ENCODE results near the gene LIFR. TPM values are rescaled to one million over a fixed set of nuclear protein-coding genes. Genes with fewer than 3 reads are reported as not detected.

The LIFR gene
- polyA plus RNA-seq, 1 of the 3 experiments (the other 2 are of a cell fraction) = 3.8 TPM

- H3K9me3 ChIP-seq = no peaks in the 10 kb centered on the region
- WGBS (ENCODE audit: low lambda C conversion rate) = 94% methylated on average over 6 of the region's 6 CpGs
- peaks cover 10 to 22% of the 10 kb centered on the region in 2 experiments for H3K36me3 ChIP-seq (replicated peaks in 1 of 2; ENCODE audit: control insufficient read depth in 1 of 2, insufficient read depth in 2 of 2, low read length in 1 of 2)
- H3F3A ChIP-seq (replicated peaks; ENCODE audit: insufficient read depth) = no peaks in the 10 kb centered on the region
- no peak overlapping the region for H3K4me2 ChIP-seq
- no peak overlapping the region for H2AFZ ChIP-seq (ENCODE audit: low read depth)
- no peaks in the 10 kb centered on the region for H3K27me3 ChIP-seq (ENCODE audit: insufficient read depth)
- ChIA-PET CTCF (interaction anchor here (1.4 kb wide), 1 partner anchor 11 kb away, joined by 3 read pairs; no protein-coding TSS in a partner anchor), POLR2A (no interaction called here)
- H4K20me1 ChIP-seq (ENCODE audit: insufficient read depth) = no peaks in the 10 kb centered on the region
- H3K4me3 ChIP-seq (ENCODE audit: low read depth in 2 of 2, low read length in 1 of 2) = no peak overlapping the region
- TF ChIP-seq EP300 (IDR thresholded peaks at IDR 0.05; ENCODE audit: borderline replicate concordance in 1 of 2, low read depth in 1 of 2, low read length in 1 of 2) = no peak
- TF ChIP-seq USF2 (IDR thresholded peaks at IDR 0.05; ENCODE audit: borderline replicate concordance, low read depth, low read length) = no peak
- TF ChIP-seq CHD2 (IDR thresholded peaks at IDR 0.05; ENCODE audit: low read length, partially characterized antibody) = no peak
- no peak for TF ChIP-seq NFIC (IDR thresholded peaks at IDR 0.05; ENCODE audit: borderline replicate concordance)
- no peak for TF ChIP-seq MEF2A (IDR thresholded peaks at IDR 0.05; ENCODE audit: borderline replicate concordance, low read depth)
- TF ChIP-seq RFX5 (IDR thresholded peaks at IDR 0.05; ENCODE audit: low read length) = no peak
- no peak for TF ChIP-seq PBX3 (IDR thresholded peaks at IDR 0.05)
- no peaks in the 10 kb centered on the region for H3K79me2 ChIP-seq (ENCODE audit: insufficient read depth)
- H3K9me2 ChIP-seq = no peaks in the 10 kb centered on the region
- no peak overlapping the region for H3K9ac ChIP-seq
- DNase-seq = no peak
- H3K4me1 ChIP-seq (ENCODE audit: control insufficient read depth in 1 of 2, insufficient read depth in 2 of 2, low read depth in 1 of 2, low read length in 1 of 2) = no peaks in the 10 kb centered on the region
- H3K27ac ChIP-seq (ENCODE audit: low read depth in 2 of 2, low read length in 1 of 2) = no peak overlapping the region
Observed at GRCh38 chr5:38494175-38494574, 62.3 kb downstream of the LIFR start.

GRCh38 chr5:38483805-38484398, 72.5 kb downstream of the LIFR start:
- ChIA-PET CTCF (interaction anchor here (0.7 to 1.1 kb wide), 2 partner anchors 11 to 42 kb away, joined by 3 to 7 read pairs; no protein-coding TSS in a partner anchor), POLR2A (no interaction called here)
- H3K27me3 ChIP-seq (ENCODE audit: insufficient read depth) = no peaks in the 10 kb centered on the region
- H3K4me2 ChIP-seq = no peak overlapping the region
- H3K79me2 ChIP-seq (ENCODE audit: insufficient read depth) = no peaks in the 10 kb centered on the region
- TF ChIP-seq REST (IDR thresholded peaks at IDR 0.05; ENCODE audit: low read depth, low read length) (no peak), TAF1 (IDR thresholded peaks at IDR 0.05; ENCODE audit: borderline replicate concordance, low read depth, low read length) (no peak), TCF12 (IDR thresholded peaks at IDR 0.05) (no peak), GATA2 (CRISPR knock-in tag; IDR thresholded peaks at IDR 0.05) (no peak), TEAD4 (IDR thresholded peaks at IDR 0.05; ENCODE audit: borderline replicate concordance, insufficient read depth) (no peak), RAD21 (IDR thresholded peaks at IDR 0.05; ENCODE audit: low read length) (no peak), CTCF (IDR thresholded peaks at IDR 0.05) (no peak), EZH2phosphoT487 (IDR thresholded peaks at IDR 0.05; ENCODE audit: borderline replicate concordance, low read depth) (no peak), FOSL2 (IDR thresholded peaks at IDR 0.05; ENCODE audit: borderline replicate concordance, low read depth) (no peak), GABPA (IDR thresholded peaks at IDR 0.05; ENCODE audit: low read depth) (no peak), EP300 (IDR thresholded peaks at IDR 0.05; ENCODE audit: borderline replicate concordance in 1 of 2, low read depth in 1 of 2, low read length in 1 of 2) (no peak)
- no peak overlapping the region for H2AFZ ChIP-seq (ENCODE audit: low read depth)
- no peak overlapping the region for H3K4me3 ChIP-seq (ENCODE audit: low read depth in 2 of 2, low read length in 1 of 2)
- H3F3A ChIP-seq (replicated peaks; ENCODE audit: insufficient read depth) = no peaks in the 10 kb centered on the region
- no peak for DNase-seq
- H3K36me3 ChIP-seq (replicated peaks in 1 of 2; ENCODE audit: control insufficient read depth in 1 of 2, insufficient read depth in 2 of 2, low read length in 1 of 2) = peaks cover 0 to 32% of the 10 kb centered on the region in 2 experiments
- no peak overlapping the region for H3K9ac ChIP-seq
- no peaks in the 10 kb centered on the region for H3K9me3 ChIP-seq
- H3K4me1 ChIP-seq (ENCODE audit: control insufficient read depth in 1 of 2, insufficient read depth in 2 of 2, low read depth in 1 of 2, low read length in 1 of 2) = peaks cover 0 to 6% of the 10 kb centered on the region in 2 experiments; a peak in 1 of 4 replicates
- no peak overlapping the region for H3K27ac ChIP-seq (ENCODE audit: low read depth in 2 of 2, low read length in 1 of 2)
- no peaks in the 10 kb centered on the region for H4K20me1 ChIP-seq (ENCODE audit: insufficient read depth)
- no peaks in the 10 kb centered on the region for H3K9me2 ChIP-seq
- 97% methylated on average over 10 of the region's 10 CpGs for WGBS (ENCODE audit: low lambda C conversion rate)

All from SK-N-SH (cell line).